Activated CD8-positive, alpha-beta memory T cell treated with anti-CD3 and anti-CD28 coated beads for 1 hour (primary cell): ENCODE data around the gene ISL2.

Experiments
- DNase-seq, 2 donors: peaks; one replicate each; pipeline ENCODE4 v3.0.0-alpha.2; 2020; ENCODE audit warnings: low read depth in 1 of 2; ENCODE audit errors: extremely low read depth in 1 of 2

ISL2 gene

DNA sequence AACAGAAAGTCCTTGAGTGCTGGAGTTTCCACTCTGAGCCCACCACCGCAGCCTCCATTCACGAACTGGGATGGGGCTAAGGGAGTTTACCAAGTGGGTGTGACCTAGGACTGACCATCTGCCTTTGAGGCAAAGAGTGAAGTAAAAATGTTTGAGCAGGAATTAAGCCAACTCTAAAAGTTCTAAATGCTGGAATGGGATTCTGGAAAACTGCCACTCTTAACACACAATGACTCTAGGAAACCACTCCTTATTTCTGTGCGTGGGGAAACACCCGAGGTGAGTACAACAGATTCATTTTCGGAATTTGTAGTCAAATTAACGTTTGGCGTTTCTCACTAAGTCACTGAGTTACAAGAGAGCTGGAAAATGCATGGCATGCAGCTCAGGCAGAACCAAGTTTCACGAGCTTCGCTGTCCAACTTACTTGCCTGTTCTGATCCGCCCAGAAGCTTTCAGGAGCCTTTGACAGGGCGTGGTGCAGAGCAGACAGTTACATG lies 31.6 kb downstream of the ISL2 start:
- no peak for DNase-seq

DNA sequence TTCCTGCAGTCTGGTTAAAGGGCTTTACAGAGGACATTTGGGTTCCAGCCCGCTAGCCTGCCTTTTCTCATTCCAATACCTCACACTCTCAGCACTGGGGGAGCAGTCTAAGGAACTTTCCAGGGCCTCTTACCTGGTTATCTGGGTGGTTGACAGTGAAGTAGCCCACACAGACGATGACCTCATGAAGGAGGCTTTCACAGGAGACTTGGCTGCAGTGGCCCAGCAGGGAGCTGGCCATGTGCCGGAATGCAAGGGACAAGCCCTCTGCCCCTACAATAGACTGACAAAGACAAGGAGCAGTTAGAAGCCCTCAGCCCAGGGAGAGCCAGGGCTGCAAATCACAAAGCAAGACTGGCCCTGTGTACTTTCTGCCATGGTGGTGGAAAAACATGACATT lies 39.5 kb downstream of the ISL2 start:
- no peak for DNase-seq

DNA sequence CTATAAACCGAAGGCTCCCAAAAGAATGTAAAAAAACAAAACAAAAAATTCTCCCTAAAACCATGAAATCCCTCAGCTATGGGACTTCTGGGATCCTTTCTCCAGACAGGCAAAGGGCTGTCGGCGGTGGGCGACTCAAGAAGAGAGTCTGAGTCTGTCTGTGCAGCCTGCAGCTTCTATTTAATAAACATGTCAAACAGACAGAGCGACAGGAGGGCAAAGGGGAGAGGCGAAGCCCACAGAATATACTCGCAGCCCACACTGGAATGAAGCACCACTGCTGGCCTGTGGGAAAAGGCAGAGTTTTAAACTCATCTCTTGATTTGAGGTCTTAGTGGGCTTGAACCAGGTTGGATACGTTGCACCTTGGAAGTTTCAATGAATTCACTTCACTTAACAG lies 40.2 kb downstream of the ISL2 start:
- no peak for DNase-seq

DNA sequence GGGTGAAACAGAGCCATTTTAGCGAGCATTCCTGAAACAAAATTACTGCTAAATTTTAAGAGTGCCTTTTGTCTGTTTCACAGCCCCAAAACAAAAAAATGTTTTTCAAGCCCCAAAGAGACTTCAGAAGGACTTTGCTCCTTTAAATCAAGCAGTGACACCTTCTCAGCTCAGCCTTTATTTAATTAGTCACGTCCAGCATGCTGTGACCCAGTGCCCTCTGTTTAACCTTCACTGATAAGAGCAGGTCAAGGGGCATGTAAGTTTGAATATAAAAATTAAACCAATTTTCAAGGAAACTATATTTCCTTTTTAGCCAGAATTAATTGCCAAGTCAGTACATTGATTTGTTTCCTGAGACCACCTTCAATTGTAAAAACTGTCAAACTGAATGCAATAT lies 40.6 kb downstream of the ISL2 start:
- no peak for DNase-seq

DNA sequence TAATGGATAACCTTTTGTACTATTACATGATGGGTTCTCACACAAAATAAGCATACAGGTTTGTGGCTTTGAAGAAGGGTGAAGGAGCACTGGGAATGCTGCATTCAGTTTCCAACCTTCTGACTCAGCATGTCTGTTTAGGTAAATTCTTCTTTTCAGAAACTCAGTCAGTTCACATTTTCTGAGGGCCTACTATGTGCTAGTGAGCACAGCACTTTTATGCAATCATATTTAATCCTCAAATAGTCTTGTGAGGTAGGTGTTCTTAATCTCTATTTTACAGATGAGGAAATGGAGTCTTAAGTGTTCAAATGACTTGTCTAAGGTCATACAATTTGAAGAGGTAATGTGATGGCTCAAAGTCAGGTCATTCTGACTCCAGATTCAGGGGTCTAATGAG lies 41.2 kb downstream of the ISL2 start:
- DNase-seq = no peak

DNA sequence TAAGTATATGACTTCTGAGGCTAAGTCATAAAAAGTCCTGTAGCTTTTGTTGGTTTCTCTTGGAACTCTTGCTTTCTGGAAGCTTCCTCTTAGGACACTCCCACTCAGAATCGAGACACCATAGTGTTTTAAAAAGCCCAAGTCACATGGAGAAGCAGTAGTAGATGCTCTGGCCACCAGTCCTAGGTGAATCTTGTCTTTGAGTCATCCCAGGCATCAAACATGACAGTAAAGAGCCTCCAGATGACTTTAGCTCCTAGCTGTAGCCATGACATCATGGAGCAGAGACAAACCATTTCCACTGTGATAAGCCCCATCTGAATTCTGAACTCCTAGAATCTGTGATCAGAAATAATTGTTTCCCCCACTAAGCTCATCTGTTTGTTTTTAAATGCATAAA lies 42.1 kb downstream of the ISL2 start:
- no peak for DNase-seq

DNA sequence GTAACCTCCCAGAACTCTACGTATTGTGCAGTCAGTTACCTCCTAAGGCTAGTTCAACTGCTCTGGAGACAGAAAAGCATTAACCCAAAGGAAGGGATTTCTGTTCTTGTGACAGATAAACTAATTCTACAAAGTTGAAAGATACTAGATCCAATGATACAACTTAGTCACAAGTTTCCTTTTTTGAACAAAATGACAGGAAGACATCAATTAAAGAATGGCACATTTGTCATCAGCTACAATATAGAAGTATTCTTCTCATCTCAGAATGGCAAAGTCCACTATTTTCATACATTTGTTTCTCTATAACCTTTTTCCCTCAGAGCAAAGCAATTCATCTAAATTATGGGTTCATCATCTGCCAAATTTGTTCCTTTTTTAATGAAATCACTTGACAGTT lies 43.7 kb downstream of the ISL2 start:
- no peak for DNase-seq

DNA sequence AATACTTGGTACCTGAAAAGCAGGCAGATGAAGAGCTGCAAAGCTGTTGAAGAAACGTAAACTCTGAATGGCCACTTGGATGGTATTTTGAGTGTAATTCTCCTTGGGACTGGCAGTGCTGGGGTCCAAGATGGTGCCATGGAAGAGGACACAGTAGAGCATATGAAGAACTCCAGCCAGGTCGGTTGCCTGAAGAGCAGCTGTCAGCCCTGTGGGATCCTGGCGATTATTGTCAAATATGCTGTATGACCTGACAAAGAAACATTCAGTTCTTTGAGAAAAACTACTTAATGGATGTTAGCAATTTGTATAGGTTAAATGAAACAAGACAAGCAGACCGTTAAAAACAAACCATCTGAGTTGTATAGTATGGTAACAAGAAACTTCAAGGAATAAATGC lies 44.8 kb downstream of the ISL2 start:
- no peak for DNase-seq

DNA sequence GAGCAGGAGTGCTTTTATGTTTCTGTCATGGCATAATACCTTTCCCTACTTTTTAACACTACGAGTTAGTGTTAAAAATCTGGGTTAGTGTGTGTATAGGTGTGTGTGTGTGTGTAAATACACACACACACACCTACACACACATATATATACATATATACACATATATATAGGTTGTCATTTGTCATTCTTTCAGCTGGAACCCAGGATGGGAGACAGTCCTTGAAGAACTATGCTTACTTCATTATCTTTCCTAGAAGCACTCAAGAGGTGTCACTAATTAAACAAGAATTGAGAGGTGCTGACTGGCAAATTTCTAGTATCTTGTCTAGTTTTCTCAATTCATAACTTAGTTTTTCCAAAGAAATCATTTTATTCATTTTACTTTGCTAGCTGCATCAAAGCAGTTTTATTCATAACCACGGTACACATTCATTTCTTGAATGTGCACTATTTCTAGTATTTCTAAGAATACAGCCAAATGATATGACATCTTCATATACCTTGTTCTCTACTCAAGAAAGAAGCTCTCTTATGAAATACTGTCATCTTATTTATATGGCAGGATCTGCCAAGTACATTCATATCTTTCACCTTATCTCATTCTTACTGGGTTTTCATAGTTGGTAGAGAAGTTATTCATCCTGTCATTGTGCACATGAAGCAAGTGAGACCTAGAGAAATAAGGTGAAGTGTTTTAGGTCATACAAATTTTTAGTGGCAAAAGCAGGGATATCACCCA lies 46.6 kb downstream of the ISL2 start:
- no peak for DNase-seq

DNA sequence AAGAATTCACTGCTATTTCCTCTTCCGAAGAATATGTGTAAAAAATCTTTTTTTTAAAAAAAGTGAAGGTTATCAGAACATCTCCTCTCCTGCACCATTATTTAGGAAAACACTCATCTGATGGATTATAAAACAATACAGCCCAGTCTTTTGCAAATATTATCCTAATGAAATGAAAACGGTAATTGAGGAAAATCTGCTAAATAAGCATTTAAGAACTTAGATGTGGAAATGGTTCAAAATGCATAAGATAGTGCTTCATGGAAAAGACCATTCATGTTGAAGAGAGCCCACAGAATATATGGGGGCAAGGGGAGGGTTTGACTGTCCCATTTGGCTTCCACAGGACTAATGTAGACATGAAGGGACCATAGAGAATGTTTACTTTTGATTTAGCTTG lies 47.8 kb downstream of the ISL2 start:
- no peak for DNase-seq

DNA sequence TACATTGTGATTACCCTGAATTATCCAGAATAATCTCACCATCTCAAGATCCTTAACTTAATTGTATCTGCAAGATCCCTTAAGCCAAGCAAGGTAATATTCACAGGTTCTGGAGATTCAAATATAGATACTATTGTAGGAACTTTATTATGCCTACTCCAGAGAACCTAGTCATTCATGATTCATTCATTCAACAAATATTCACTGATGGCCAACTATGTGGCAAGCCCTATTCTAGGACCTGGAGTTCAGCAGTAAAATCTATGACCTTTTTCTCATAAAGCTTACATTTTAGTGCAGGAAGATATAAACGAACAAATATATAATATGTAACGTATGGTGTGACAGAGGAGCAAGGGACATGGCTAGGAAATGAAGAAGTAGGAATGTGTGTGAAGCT lies 49.6 kb downstream of the ISL2 start:
- no peak for DNase-seq

DNA sequence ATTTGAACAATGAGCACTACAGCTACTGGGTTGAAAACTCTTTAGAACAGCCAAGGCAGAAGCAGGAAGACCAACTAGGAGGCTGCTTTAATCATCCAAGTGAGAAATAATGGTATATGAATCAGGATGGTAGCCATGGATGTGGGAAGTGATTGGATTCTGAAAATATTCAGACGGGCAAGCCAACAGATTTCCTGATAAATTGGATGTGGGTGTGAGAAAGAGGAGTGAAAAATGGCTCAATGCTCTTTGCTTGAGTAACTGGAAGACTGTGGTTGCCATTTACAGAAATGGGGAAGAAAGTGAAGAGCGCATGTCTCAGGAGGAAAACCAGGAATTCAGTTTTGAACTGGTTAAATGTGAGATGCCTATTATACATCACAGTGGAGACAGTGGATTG lies 50.4 kb downstream of the ISL2 start:
- DNase-seq = no peak

DNA sequence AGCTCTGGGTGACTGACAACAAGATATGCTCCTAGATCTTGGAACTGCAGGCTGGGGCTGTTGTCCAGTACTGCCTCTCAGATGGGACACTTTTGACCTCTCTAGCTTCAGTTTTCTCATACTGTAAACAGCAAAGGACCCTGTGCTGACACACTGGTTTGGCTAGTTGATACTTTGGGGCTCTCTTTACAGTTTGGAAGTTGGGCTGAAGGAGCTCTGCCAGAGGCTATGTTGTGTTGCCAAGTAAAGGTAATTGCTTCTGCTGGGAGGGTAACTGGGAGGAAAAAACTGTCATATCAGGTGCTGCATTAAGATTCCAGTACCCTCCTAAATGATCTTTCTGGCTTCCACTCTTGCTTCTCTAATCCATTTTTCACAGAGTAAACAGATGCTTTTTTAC lies 54.0 kb downstream of the ISL2 start:
- no peak for DNase-seq

DNA sequence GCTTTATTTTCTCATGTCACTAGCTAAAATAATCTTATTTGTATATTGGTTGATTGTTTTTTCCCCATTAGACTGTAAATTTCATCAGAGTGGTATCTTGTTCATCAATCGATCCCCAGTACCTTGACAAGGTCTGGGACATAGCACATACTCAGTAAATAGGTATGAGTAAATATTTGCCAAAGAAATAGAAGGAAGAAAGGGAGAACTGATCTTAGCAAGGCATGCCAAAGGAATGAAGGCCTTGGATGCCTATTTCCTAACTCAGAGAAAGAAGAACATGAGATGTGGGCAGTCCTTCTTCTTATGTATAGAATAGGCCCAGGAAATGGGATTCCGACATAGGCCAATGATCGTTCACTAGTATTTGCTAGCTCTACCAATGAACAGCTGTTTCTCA lies 54.7 kb downstream of the ISL2 start:
- no peak for DNase-seq

DNA sequence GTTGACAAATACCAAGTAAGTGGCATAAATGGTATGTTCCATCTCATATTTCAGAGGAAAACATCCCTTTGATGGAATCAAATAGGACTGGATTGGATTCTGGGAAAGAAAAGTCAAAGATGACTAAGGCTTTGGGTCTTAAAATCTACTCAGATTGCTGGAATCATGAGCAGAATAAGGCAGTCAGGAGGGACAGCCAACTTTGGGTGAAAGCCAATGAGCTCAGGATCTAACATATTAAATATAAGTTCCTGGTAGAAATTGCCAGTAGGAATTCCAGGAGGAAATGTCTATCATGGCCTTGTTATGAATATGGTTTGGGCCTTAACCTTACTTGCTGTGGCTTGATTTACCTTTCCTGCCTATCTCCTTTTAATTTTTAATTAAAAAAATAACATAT lies 55.3 kb downstream of the ISL2 start:
- no peak for DNase-seq
